Activated T-cell treated with anti-CD3 and anti-CD28 coated beads for 48 hours (primary cell): ENCODE data around the gene TTC28.

Source experiments
- DNase-seq: peaks from one replicate; pipeline ENCODE4 v3.0.0-alpha.2; 2020; ENCODE audit warnings: low read depth

The TTC28 gene

DNA sequence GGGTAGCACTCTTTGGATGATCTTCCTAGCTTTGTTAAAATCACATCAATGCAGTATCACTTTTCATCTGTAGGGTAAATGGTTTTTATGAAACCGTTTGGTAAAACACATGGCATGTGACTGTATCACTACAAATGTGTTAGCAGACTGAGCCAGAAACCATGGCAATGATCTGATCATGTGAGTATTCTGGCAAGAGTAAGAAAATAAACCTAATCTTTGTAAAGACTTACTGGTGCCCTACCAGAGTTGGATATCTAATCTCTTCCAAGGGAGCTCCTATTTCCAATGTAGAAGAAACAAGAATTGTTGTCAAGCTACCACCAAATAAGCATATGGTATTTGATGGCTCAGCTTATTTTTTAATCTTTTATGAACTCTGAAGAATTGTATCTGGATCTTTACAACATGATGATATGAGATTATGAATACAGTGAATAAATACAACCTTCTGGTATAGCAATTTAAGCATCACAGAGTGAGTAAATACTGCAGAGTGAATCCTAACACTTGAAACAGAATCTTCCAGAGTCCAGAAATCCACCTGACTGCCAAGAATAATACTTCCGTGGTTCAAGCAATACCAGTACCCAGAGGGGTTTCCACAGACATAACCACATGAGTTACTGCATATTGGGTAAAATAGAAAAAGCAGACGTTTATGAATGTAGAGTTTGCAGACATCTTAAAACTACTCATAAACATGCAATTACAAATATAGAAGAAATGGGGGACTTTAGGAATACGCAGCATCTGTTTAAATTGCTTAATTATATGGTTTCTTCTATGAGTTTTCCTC lies 238.8 kb downstream of the TTC28 start:
- DNase-seq, result no peak

DNA sequence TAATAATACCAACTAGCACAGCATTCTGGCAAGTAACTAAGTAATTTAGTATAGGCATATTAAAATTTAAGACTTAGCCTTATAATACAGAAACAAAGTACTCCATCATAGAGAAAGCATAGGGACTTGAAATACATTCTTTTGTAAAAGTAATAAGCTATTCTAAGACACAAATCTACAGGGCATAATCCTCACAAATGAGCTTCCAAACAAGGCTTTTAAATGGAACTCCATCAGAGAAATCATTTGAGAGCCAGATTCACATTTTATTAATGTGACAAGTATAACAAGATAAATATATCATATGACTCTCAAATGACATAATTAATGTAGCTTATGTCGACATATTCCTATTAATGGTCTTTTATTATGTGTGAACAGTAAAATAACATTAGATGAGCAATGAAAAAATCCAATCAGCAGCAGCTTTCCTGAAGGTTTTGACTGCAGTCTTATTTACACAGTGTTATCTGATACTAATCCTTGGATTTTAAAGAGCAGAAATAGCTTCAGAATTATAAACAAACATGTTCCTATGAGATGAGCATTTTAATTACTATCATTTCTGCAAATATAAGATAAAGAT lies 241.4 kb downstream of the TTC28 start:
- no peak for DNase-seq

DNA sequence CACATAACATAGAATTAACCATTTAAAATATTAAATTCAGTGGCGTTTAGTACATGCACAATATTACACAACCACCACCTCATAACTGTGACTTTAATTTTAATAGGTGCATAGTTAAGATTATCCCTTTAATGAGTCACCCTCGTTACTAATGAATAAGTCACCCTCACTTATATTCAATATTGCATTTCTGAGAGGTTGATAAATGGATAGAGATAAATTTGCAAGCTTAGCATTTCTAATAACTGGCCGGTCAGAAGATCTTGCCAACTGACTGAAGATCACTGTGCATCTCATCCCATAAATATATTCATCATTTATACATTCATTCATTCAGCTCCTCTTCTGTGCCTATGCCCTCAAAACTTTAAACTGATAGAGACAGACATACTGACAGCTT lies 243.7 kb downstream of the TTC28 start:
- DNase-seq, result no peak

DNA sequence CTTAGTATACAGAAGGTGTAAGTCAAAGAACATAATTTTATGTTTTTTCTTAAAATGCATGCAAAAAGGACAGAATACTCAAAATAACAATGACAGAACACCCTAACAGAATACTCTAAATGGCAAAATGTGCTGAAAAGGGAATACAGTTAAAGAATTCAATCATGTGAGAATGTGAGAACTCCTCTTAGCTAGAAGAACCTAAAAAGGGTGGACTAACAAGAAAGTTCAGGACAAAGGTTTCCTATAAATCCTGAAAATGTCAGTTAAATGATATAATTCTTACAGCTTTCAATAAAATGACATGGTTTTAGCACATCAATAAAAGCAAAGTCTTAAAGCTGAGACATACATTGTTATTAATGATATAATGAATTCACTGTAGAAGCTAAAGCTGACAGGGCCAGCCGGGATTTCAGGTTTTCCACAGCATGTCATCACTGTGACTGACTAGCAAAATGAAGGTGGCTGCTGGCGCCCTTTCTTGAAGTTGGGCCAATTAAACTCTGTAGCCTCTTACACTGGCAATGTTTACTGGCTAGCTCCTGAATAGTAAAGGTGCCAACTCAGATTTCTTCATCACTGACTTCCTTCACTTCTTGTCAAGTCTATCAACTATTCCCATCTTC lies 244.4 kb downstream of the TTC28 start:
- no peak for DNase-seq

DNA sequence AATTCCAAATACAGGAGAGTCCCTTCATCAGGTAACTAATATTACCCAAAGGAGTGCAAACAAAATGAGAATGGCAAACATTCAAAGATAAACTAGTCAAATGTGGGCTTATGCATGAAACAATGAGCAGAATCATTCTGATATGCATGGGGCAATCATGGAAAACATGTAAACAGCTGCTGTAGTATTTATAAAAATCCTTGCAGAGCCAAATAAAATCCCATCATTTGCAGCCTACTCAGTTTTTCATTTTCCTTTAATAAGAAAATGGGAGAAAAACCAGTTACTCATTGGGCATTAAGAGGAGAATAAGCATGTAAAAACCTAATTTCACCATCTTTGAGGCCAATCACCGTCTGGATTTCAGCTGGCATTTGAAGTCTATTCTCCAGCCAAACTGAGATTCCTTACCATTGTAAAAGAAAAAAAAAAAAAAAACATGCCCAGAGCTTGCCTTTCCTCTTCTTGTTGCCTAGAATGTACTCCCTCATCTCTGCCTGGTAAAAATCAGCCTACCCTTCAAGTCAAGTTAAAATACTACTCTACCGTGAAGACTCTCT lies 249.1 kb downstream of the TTC28 start:
- no peak for DNase-seq

DNA sequence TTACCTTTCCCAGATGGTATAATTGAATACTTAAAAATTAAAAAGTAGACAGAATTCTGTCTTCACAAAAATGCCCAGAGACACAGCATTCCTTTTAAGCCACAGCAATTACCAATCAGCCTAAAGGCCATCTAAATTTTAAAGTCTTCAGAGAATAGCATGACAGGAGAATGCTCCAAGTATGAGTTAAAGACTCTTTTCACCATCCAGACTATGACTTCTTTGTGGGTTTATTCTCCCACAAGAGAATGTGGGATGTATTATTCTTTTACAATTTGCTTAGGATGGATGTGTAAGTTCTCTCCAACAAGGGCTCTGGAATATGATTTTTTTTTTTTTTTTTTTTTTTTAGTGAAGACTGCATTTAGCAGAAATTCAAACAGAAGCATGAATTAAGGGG lies 249.9 kb downstream of the TTC28 start:
- DNase-seq, result no peak

DNA sequence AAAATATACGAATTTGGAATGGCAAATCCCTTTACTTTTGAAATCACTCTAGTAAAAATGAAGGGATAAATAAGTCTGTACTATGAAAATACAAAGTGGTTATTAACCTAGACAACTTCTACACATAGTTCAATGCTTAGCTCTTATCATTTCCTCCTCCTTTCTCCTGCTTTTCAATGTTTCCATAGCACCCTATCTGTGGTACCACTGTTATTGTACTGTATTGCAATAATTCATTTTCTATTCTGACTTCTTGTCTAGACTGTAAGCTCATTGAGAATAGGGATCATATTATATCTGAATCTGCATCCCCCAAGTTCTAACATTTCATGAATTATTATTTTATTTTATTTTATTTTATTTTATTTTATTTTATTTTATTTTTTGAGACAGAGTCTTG lies 251.4 kb downstream of the TTC28 start:
- no peak for DNase-seq

DNA sequence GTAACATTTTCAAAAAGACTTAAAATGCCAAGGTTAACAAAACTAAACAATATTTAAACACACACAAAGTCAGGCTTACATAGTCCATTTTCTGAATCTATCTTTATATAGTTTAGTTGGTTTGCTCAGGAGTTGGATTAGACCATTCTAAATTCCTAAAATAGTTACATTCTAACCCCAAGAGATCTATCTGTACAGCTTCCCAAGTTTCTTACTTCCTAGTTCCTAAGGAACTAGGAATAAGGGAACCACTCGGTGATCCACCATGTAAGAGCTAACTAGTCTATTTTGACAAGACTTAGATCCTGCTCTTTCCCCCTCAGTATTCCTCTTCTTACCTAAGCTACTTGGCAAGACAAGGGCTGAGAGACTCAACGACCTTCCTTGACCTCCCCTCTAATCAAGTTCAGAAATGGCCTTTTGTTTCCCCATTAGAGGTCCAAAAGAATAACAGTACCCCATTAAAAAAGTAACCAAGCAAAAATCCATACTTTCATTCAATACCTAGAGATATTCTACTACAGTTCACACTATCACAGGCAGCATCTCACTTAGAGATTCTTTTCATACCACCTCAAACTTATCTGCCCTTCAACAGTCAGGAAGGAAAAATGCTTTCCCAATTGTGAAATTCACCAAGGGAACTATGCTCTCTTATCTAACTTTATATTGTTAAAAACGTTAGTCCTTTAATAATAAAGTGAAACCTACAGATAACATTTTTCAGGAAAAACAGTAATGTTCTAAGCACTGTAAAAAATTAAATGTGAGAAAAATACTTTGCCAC lies 253.1 kb downstream of the TTC28 start:
- no peak for DNase-seq

DNA sequence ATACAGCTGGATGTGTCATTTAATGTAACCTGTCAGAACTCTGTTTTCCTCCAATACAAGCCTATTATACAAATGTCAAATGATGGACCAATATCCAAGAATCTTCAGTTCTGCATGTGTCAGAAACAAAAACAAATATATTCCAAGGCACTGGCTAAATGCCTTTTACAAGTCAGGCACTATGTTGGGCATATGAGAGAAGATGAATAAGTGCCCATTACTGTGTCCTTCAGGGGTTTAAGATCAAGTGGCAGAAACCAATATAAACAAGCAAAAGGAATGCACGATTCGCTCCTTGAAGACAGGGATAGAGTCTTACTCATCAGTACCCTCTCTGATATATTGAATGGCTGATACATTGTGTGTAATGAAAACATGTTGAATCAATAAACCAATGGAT lies 254.4 kb downstream of the TTC28 start:
- no peak for DNase-seq

DNA sequence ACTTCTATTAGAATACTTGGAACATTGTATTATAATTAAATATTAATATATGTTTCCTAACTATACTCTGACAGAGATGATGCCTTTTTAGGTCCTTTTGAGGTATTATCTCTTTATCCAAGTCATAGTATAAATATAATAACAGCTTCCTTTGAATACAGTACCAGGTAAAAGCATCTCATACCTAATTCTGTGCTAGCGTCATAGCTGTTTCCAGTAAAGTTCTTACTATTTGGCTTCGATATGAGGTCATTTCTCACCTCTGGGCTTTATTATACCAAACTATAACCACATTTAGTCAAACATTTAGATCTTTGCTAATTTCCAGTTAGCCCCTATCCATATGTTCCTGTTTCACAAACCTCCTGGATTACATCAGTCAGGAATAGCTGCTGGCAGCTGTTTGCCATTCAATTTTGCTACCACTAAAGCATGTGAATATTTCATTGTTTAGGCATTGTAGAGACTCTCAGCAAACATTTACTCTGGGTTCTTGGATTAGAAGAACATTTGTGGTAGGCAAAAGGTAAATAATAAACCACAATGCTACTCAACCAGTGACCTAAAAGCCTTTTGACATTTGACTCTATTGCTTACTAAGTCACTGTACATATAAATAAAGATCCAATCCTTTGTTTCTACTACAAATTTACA lies 255.1 kb downstream of the TTC28 start:
- no peak for DNase-seq

DNA sequence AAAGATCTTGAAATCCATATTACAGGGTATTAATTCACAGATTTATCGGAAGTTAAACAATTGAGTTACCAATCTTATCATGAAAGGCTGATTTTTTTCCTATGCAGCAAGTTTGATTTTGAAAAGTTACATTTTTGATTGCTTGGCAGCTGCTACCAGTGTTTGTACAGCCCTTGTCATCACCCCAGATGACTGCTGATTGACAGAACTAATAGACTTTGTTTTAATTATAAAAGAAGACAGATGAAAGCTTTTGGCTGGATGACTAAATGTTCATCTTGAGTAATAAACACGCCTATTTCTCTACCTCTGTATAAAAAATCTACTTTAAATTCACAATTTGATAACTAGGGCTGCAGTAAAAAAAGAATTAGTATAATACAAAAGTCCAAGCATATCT lies 259.7 kb downstream of the TTC28 start:
- no peak for DNase-seq

DNA sequence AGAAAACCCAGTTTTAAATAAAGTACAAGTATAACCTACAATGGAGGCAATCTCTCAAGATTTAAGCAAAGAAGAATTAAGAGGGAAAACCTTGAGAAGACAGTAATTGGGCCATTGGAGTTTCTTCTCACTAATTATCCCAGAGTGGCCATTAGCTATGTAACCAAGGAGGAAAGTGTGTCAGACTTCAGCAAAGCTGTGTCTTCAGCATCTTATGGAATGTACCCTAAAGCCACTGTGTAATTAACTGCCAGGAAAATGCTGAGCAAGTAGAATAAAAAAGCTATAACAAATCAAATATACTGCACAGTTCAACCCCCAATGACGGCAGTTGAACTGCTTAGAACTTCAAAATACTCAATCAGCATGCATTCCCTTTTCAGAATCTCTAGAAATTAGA lies 261.6 kb downstream of the TTC28 start:
- no peak for DNase-seq

DNA sequence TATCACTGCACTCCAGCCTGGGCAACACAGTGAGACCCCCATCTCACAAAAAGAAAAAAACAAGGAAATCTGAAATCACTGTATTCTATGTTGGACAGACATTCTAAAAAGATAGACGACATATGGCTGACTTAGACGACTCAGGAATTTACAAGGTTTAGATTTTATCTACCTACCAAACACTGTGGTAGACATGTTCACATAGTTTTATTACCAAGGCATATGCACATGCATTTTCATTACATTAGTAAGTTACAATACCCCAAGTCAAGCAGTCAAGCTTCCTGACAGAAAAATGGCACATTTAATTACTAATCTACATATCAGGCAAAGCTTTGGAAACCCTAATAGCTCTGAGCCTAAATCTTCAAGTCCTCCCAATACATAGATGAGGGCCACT lies 262.2 kb downstream of the TTC28 start:
- DNase-seq, result no peak

DNA sequence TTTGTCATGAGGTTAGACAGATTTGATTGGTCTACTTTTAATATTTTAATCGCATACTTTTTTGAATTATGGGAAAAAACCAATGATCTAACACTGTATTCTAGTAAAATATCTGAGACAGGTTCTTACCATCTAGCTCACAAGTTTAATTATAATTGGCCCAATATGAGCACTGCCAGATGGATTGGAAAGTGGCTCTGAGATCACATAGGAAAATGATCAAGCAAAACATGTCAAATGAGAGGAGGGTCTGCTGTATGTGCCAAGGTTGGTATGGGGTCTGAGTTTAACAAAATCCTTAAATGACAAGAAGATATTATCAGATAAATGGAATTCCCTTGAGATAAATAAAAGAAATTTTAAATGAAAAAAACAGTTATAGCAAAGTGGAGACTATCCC lies 264.7 kb downstream of the TTC28 start:
- no peak for DNase-seq

DNA sequence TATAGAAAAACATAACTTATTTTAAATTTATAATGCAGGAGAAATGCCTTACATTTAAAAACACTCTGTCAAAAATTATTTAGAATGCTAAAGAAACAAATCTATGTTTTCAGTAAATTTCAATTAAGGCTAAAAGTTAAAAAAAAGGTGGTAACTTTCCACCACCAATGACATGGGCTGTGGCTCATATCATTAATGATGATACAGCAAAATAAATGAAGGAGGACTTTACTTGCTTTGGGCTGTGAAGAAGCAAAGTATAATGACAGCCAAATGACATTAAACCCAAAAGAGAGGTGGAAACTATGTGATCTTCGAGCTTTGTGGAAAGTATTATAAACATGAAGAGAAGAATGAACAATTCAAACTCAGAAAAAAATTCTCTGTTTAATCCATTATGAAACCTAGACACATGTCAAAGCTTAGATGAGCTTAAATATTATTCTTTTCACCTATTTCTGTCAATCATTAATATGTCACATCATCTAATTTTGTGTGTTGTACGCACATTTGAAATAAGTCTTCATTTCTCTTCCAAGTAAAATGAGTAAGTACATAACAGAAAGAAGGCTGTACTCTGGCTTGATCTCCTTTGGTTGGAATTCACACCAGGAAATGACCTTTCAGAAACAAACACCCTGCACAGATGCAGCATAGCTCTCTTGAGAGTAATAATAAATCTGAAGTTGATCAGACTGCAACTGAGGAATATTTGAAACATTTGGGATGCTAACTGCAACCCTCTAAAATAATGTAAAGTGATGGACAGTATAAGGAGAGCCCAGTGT lies 265.8 kb downstream of the TTC28 start:
- no peak for DNase-seq

DNA sequence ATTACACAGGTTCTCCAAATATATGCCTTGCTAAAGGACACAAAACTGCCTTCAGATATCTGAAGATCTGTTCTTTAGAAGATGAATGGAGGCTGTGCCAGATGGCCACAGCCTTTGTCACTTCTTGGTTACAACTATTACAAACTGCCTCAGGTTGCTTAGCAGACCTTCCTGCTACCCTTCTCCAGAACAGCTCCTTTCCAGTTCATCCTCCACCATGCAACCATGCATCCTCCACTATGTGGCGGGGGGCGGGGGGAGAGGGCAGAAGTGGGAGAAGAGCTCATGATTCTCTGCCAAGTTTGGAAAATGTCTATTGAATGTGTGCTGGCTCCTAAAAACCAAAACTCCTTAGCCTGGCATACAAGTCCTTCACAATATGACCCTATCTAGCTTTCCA lies 267.5 kb downstream of the TTC28 start:
- DNase-seq, result no peak

DNA sequence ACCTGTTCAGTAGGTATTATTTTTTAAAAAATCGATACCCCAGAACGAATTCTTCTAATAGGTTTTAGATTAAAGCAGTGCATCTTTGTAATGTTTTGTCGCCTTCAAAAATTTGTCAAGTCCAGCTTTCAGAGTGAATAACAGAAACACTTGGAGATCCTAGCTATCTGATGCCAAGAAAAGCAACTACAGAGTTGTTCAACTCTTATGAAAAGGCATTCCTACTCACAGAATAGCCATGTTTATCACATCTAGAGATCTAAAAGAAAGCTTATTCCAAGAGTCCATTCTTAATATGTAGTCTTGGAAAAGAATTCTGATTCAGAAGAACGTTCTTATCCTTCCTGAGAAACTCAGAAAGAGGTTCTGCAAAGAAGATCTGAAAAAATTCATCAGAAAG lies 268.5 kb downstream of the TTC28 start:
- DNase-seq, result no peak

DNA sequence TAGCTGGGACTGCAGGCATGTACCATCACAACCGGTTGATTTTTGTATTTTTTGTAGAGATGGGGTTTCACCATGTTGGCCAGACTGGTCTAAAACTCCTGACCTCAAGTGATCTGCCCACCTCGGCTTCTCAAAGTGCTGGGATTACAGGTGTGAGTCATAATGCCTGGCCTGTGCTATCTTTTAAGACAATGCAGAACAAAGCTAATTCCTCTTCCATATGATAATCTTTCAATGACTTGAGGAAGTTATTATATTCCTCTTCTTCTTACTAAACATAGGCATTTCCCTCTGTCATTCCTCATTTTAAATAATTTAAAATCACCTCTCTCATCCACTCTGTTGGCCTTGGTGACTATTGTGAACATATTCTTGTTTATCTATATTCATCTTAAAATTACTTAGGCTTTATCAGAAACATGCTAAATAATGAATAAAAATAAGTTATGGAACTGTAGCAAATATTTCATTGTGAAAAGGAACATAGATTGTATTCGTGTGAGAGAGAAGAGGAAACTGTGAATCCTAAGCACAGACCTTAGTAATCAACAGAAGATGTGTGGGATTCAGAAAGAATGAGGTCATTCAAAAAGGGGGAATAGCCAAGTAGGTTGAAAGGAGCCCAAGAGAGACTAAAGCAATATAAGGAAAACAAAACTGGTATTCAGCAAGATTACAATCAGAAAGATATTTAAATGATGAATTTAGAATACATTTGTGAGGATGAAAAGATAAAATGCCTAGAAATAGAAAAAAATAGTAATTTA lies 269.4 kb downstream of the TTC28 start:
- DNase-seq, result no peak

DNA sequence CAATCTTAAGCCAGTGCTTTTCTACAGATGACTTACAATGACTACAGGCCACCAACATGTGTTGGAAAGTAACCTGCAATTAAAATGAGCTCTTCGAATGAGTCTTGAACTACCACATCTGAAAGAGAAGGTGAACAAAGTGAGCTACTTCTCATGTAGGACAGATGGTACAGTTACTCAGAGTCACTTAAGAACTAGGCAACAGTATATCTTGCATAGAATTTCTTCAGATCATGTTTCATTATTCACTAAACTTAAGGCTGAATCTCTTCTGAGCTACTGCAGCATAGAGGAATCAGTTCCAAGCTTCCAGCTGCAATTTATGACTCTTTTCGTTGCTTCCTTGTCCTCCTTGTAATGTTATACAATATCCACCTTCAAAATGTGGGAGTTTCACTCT lies 270.9 kb downstream of the TTC28 start:
- DNase-seq, result no peak

DNA sequence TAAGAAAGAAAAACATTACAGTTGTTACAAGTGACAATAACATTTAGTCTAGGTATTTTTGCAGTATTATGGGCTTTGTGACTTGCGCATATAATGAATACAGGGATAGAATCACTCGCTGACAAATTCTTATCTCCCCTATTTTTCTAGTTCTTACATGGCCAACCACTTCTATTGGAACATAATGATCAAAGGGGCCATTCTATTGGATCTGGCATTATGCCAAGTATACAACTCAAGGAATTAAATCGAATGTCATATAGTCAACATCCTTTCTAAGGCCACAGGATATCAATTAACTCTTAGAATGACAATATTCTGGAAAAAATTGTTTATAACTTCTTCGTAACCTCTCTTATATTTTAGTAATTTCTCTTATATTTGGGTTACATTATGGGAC lies 272.0 kb downstream of the TTC28 start:
- no peak for DNase-seq
